HG02571 (cell line): ENCODE results near the gene CNTD1.

Experiments
- ATAC-seq: cut with Tn5 transposase; IDR thresholded peaks from one replicate; pipeline ENCODE4 v1.9.1; 2021; ENCODE audit warnings: mild to moderate bottlenecking, moderate library complexity; ENCODE audit not compliant: unreplicated experiment

The CNTD1 gene

GRCh38 chr17:42803074-42803883 is 4.6 kb downstream of the CNTD1 start:
- ATAC-seq, result no peak

GRCh38 chr17:42804918-42805367 is 6.3 kb downstream of the CNTD1 start:
- no peak for ATAC-seq

- no peak for ATAC-seq
These were observed 7.6 kb downstream of the CNTD1 start for GRCh38 chr17:42806249-42806648.

DNA sequence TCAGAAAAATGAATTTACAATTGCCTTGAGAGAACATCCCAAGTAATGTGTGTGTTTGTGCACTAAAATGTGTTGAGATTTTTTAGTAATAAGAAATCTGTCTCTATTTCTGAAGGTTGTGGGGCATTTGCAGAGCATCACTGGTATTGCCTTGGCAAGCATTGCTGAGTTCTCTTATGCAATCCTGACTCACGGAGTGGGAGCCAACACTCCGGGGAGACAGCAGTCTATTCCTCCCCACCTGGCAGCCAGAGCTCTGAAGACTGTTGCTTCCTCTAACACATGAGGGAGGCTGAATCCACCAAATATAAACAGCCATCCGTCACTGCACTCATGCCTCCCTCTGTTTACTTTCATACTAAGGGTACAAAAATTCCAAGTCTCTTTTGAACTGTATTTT is 10.6 kb downstream of the CNTD1 start:
- no peak for ATAC-seq

DNA sequence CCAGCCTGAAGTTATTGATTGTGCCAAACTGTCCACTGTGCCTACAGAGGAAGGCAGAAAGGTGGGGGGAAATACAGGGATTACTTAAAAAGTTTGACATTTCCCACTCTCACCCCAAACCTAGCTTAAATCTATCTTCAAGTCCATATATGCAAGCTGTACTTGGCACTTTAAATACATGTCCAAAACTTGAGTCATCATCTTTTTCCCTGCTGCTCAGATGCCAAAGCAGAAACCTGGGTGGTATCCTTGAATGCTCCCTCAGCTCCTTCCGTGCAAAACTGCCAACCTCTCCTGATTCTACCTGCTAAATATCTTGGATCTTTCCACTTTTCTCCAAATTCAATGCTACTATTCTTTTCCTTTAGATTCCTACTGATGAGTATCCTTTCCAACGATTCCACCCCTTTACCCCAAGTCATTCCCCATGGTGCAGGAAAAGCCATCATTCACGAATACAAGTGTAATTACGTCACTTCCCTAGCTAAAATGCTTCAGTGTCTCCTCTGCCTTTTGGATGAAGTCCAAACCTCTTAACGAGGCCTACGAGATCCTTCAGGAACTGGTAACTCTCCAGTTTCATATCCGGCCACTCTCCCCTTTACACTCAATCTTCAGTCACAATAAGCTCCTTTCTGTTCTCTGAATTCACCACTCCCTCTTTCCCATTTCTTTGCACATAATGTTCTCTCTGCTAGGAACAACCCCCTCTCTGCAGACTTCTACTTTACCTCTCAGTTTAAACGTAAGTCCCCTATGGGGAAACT is 16.2 kb downstream of the CNTD1 start:
- ATAC-seq, result no peak

- ATAC-seq, result no peak
These were observed 19.2 kb downstream of the CNTD1 start for GRCh38 chr17:42817866-42818265.

- ATAC-seq, result no peak
These were observed 19.7 kb downstream of the CNTD1 start for GRCh38 chr17:42818379-42818778.

- ATAC-seq, result no peak
These were observed 21.4 kb downstream of the CNTD1 start for GRCh38 chr17:42819939-42820535.

DNA sequence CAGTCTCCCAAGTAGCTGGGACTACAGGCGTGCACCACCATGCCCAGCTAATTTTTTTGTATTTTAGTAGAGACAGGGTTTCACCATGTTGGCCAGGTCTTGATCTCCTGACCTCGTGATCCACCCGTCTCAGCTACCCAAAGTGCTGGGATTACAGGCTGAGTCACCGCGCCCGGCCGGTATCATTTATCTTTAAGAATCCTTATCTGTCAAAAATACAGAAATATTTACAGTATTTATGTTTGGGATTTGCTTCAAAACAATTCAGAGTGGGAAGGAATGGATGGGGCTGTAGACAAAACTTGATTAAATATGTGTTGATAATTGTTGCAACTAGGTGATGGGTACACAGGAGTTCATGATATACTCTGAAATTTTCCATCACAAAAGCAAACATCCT is 22.5 kb downstream of the CNTD1 start:
- no peak for ATAC-seq

GRCh38 chr17:42827472-42827871 is 28.8 kb downstream of the CNTD1 start:
- ATAC-seq, result no peak

DNA sequence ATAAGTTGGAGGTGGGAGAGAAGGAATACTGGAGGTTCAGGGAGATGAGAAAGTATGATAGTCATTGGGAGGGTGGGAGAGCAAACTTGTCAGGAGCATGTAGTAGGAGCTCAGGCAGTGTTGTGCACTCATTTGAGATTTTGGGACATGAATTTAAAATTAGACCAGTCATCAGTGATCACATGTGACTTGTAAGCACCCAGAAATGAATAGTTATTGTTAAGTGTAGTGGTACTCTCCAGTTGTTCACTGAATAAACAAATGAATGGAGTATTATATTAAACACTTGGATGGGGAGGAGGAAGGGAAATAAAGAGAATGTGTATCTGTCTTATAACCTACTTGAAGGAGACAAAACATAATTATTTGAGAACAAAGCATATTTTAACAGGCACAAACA is 32.3 kb downstream of the CNTD1 start:
- no peak for ATAC-seq

DNA sequence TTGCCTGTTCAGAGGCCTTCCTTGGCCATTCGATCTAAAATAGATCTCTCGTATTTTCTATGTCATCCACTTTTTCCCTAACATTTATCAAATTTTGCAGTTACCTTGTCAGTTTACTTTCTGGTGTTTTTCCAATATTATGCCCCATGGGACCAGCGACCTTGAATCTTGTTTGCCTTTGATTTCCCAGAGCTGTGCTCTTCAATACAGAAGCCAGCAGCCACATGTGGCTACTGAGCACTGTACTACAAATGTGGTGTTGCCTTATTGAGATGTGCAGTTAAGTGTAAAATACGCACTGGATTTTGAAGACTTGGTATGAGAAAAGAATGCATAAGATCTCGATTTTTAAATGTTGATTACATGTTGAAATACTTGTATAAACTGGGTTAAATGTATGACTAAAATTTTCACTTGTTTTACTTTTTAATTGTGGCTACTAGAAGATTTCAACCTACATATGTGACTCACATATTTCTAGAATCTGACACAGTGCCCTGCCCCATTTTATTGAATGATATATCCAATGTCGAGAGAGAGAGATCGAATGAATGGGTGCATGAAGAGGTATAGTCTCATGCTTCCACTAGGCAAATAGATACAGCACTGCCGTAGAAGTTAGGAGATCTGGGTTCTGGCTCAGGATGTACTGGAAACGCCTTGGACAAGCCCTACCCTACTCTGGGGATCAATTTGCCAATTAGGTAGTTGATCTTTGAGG is 33.7 kb downstream of the CNTD1 start:
- ATAC-seq, result no peak

DNA sequence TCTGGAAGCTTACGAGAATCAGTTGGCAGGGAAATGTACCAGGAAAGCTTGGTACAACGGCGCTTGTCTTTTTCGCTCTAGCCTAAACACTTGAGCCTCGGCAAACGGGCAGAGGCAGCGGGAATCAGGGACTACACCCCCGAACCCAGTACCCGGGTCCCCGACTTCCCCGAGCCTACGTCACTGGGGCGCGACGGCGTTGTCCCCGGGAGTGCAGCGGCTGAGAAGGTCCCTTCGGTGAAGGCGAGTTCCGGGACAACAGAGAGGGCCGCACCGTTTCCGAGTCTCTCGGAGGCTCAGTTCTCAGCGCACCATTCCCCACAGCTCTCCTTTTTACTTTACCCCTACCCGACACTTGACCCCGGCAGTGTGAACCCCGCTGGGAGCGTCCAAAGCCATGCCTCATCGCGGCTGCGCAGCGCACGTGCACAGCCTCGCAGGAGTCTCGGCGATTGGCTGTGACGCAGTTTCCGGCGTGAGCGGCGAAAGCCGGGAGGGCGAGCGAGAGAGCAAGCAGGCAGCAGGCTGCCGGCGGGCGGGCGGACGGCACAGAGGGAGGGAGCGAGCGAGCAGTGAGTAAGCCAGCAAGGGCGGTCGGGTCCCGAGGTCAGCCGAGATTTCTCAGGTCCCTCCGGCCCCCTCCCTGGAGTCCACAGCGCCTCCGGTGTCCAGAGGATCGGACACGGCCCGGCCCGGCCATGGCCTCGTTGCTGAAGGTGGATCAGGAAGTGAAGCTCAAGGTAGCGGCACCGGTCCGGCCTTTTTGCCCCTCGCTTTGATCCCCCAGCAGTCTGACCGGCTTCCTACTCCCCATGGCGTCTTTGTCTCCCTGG is 34.5 kb downstream of the CNTD1 start, which contains the start of gene PSME3:
TSS of gene PSME3 (plus strand) at position 464 of the 833 bp plus-strand sequence. CDS start at position 699, 235 bp downstream.
- peak; percentile 86 for ATAC-seq

DNA sequence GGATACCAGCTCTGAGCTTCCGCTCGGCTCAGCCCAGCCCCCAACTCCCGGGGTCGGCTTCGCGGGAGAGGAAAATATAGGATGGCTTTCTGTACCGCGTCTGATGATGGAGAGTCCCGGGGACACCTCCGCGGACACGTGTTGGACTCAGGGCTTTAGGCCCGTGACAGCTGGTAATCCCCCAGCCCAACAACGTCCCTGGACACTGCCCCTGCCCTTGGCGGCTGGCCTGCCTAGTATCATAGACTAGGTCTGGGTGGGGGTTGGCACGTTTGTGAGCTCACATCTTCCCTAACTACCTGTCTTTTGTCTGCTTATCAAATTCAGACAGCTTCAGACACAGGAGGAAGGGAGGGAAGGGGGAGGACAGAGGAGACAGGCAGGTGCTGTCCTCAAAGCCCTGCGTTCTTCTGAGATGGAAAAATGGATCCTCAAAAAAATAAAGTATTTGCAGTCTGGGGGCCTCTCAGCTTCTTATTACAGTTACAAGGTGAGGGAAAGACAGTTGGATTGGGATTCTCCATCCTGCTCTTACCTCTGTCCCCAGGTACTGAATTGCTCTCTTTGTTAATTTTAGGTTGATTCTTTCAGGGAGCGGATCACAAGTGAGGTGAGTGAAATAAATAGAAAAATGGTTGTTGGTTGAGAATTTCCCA is 35.2 kb downstream of the CNTD1 start:
- ATAC-seq, result no peak

DNA sequence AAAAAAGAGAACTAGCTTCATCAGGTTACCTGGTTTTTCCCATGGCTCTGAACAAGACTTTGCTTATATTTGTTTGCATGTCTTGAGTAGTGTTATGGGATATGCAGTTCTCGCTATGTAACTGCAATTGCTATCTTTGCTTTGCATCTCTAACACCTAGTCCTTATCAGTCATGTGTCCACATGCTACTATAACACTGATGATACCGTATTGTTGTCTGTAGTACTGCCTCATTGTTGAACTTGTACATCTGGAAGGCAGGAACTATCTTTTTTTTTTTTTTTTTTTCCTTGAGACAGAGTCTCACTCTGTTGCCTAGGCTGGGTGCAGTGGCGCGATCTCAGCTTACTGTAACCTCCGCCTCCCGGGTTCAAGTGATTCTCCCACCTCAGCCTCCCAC is 37.1 kb downstream of the CNTD1 start:
- ATAC-seq, result no peak

DNA sequence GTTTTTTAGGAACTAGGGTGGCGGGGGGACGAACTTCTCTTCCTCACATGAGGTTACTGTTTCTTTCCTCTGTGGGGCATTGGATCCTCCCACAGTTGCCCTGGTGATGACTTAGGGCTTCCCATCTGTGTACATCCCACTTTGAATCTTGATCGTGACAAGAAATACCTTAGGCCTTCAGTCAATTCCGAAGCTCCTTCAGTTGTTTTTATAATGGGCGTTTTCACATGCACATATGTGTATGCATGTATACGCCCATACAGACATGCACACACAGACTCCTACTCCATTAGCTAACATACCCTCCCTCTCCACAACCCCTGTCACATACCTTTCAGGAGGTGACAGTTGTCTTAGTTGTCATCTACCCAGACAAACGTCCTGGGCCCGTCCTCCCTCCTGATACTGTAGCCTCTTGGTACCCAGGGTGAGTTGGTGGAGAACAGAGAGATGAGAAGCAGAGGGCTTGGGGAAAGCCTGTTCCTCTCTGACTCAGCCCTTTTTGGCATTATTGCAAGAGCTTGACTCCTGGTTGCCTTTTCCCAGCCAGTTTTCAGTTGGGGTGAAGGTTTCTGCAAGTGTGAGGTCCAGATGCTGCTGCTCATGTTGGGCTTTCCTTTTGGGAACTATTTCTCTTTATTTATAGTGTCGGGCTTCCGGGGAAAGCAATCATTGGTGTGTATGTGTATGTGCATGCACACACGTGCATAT is 43.5 kb downstream of the CNTD1 start:
- no peak for ATAC-seq

GRCh38 chr17:42843358-42843934 is 44.8 kb downstream of the CNTD1 start:
- no peak for ATAC-seq

DNA sequence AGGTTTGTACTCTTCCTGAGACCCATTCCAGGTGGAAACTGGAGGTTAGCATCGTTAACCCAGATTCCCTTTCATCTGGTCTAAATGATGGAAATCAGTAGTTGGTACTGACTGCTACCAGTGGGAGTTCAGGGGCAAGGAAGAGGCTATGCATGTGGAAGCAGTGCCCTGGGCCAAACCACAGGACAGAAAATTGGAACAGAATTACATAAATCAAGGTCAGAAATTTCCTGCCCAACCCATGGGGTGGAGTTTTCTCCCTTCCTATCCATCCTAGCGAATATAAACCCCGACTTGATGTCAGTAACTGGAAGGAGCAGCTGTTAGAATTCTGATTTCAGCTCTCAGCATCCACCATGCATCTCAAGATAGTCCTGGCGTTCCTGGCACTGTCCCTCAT is 45.6 kb downstream of the CNTD1 start, which contains the start of gene AOC2:
TSS of gene AOC2 (plus strand) at position 310 of the 400 bp plus-strand sequence. CDS start at position 357, 47 bp downstream.
- no peak for ATAC-seq
